HG03439 (cell line): ENCODE results near the gene AHI1.
"Not testable (repeated sequence)": the region's sequence is repeated elsewhere in the genome, so short reads cannot be mapped to it uniquely, and the experiment has no call there.

Source experiments
- ATAC-seq: cut with Tn5 transposase; IDR thresholded peaks from one replicate; pipeline ENCODE4 v1.9.1; 2021; ENCODE audit warnings: mild to moderate bottlenecking, moderate library complexity; ENCODE audit not compliant: unreplicated experiment

The AHI1 gene

DNA sequence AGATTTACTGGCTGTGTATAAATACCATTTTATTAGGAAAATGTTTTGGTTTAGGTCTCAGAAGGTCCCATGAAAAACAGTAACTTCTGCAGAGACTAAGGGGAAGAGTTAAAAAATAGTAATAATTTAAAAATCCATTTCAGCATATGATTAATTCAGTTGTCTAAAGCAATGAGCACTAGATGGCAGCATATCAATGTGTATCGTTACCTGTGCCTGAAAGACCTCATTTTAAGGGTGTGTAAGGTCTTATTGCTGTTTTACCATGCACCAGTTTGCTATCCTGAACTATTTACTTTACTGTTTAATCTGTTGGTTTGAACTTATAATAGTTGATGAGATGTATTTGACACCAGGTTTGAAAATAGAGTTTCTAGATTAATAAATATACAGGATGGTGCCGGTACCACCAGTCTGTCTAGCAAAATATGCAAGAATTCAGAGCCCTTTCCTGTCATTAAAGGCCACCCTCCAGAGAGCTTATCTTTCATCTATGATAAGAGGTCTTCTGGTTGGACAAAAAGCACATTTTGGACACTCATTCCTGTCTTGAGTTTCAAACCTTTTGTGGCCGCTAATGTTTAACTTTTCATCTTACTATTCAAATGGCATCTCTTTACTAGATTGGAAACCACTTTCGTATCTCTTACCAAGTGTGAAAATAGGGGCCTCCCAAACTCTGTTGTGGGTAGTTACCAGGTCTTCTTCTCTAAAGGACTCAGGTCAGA is 8.9 kb upstream of the AHI1 start:
- peak; percentile 85 for ATAC-seq

DNA sequence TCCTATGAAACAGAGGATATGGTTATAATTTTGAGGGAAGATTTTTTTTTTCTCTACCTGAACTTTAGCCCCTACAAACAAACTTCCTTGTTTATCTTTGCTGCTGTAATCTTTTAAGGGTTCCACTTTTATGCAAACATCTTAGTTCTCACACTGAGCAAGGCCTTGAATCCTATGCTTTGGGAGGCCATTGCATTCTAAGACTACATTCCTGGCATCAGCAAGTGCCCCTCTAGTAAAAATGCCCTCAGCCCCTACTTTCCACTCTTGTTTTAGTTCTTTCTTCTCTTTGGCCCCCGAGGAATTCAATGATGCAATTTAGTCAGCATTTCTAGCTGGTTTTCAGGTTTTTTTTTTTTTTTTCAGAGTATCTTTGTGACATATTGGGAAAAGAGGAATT is 8.1 kb upstream of the AHI1 start:
- ATAC-seq, result no peak

- no peak for ATAC-seq
Measured at GRCh38 chr6:135505222-135505621, 7.7 kb upstream of the AHI1 start.

GRCh38 chr6:135504734-135505133 is 7.2 kb upstream of the AHI1 start:
- no peak for ATAC-seq

- no peak for ATAC-seq
Measured at GRCh38 chr6:135503703-135504475, 6.3 kb upstream of the AHI1 start.

GRCh38 chr6:135499441-135500340 is 2.2 kb upstream of the AHI1 start:
- ATAC-seq, result no peak

DNA sequence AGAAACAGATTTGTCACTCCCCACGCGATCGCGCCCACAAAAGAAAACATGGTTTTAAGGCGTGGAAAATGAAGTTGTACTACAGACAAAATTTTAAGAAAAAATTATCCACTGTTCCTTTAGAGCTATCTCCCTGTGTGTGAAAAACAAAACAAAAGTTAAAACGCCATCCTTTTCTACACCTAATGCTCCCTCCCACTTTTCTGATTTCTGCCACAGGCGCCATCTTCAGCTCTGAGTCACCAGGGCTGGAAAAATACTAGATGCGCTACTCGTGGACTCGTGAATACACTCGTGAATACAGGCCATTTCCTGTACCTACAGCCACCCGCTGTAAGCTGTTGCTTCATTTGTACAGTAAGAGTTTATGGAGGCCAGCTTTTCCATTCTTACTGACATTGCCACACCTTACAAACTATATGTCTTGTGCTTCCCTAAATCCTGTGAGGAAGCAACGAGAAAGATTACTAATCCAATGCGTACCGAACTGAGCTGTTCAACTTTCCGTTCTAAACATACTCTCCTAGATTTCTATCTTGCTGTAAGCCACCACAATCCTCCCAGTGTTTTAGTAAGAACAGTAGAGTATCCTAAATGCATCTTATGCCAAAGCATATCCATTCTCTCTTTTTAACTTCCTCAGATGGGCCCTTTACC is 773 bp upstream of the AHI1 start:
- no peak for ATAC-seq

- no peak for ATAC-seq
Measured at GRCh38 chr6:135496800-135497411, 634 bp downstream of the AHI1 start.

- no peak for ATAC-seq
Measured at GRCh38 chr6:135493218-135493961, 4.2 kb downstream of the AHI1 start.

DNA sequence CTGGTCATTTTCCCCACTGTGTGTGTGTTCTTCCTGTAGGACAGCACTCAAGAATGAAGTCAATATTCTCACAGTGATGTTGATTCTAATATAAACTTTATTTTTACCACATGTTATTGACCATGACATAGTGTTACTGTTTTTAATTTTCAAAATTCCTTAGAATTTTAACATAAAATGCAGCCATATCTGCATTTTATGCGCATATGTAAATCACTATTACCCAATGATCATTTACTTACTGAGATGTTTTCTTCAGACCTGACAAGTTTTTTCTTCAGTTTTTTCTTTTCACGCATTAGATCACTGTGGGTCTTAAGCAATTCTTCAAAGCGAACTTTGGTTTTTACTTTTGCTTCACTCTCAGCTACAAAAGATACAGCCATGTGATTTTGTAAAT is 7.2 kb downstream of the AHI1 start:
- ATAC-seq, result no peak

DNA sequence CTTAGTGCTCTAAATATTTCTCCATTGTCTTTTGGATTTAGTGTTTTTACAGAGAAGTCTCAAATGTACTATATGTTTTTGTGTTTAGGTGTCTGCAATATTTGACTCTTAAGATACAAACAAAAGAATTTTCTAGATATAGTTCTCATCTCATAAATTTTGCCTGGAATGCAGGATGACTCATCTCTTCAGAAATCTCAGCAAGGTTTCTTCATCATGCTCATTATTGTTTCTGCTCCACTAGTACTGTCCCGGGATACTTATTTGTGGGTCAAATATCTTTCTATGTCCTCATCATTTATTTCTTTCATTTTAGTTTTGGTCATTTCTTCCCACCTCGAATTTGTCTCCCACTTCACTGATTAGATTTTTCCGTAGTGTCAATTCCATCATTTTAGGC is 9.5 kb downstream of the AHI1 start:
- ATAC-seq, result no peak

- ATAC-seq, result not testable (repeated sequence)
Measured at GRCh38 chr6:135483903-135484302, 13.6 kb downstream of the AHI1 start.

DNA sequence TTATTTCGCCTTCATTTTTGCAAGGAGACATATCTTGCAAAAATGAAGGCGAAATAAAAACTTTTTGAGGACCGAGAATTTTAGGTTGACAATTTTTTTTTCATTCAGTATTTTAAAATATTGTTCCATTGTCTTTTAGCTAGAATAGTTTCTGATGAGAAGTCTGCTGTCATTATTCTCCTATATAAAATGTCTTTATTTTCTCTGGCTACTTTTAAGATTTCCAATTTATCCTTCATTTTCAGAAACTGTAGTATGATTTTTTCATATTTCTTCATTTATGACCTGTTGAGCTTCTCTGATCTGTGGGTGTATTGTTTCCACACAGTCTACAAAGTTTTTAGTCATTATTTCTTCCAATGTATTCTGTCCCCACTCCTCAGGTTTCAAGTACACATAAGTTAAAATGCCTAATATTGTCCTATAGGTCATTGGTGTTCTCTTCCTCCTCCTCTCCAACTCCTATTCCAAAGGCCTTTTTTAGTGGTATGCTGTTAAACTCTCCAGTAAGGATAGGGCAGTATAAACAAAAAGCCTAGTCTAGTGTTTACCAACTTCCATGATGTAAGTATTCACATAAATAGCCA is 15.7 kb downstream of the AHI1 start:
- ATAC-seq, result no peak

DNA sequence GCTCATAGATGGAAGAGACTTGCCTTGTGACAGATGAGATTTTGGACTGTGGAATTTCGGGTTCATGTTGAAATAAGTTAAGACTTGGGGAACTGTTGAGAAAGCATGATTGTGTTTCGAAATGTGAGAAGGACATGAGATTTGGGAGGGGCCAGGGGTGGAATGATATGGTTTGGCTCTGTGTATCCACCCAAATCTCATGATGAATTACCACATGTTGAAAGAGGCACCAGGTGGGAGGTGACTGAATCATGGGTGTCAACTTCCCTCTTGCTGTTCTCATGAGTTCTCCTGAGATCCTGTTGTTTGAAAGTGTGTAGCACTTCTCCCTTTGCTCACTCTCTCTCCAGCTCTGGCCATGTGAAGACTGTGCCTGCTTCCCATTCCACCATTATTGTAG is 17.9 kb downstream of the AHI1 start:
- ATAC-seq, result no peak

- ATAC-seq, result no peak
Measured at GRCh38 chr6:135478626-135479025, 18.9 kb downstream of the AHI1 start.

- no peak for ATAC-seq
Measured at GRCh38 chr6:135475292-135475886, 22.2 kb downstream of the AHI1 start.

GRCh38 chr6:135474362-135474761 is 23.2 kb downstream of the AHI1 start:
- no peak for ATAC-seq

GRCh38 chr6:135465903-135466302 is 31.6 kb downstream of the AHI1 start:
- no peak for ATAC-seq

DNA sequence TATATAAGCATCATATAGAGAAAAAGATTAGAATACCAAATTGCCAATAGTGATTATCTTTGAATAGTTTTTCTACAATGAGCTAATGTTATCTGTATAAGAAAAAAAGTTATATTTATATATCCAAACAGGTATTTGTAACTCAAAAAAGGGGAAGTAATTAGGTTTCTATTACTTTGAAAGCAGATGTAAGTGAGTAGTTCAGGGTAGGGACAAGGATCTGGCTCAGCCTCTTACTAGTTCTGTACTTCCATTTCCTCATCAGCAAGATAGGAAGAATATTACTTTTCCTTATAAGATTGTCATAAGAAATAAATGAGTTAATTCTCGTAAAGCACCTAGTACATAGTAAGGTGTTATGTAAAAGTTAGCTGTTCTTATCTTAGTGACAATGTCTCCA is 32.2 kb downstream of the AHI1 start:
- peak; percentile 71 for ATAC-seq
